ENCODE results near the gene C1orf167.

GRCh38 chr1:11779715-11780379 lies 17.9 kb downstream of the C1orf167 start:
- TF ChIP-seq CTCF (IDR thresholded peaks at IDR 0.05), result no peak
- TF ChIP-seq POLR2A (IDR thresholded peaks at IDR 0.05), result no peak
